ENCODE data around the gene RNASE9.
A peak's percentile ranks its signal among the peaks of the same experiment; 100 is the strongest.
"Not testable (repeated sequence)": the region's sequence is repeated elsewhere in the genome, so short reads cannot be mapped to it uniquely, and the experiment has no call there.

Gene RNASE9

DNA sequence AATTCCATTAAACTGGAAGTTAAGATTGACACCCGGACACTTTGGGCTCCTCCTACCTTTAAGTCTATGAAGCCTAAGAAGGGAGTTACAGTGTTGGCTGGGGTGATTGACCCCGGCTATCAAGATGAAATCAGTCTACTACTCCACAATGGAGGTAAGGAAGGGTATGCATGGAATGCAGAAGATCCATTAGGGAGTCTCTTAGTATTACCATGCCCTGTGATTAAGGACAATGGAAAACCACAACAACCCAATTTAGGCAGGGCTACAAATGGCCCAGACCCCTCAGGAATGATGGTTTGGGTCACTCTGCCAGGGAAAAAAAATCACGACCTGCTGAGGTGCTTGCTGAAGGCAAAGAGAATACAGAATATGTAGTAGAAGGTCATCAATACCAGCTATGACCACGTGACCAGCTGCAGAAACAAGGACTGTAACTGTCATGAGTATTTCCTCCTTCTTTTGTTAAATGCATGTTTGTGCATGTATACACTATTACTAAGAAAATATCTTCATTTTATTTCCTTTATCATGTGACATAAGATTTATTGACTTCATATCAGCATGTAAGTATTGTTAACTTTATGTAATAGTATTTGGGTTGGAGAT, 11.6 kb upstream of the RNASE9 start:
- DNase-seq: not testable (repeated sequence)

DNA sequence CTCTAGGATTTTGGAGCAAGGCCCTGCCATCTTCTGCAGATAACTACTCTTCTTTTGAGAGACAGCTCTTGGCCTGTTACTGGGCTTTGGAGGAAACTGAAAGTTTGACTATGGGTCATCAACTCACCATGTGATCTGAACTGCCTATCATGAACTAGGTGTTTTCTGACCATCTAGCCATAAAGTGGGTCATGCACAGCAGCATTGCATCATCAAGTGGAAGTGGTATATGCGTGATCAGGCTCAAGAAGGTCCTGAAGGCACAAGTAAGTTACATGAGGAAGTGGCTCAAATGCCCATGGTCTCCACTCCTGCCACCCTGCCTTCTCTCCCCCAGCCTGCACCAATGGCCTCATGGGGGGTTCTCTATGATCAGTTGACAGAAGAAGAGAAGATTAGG, 9.9 kb upstream of the RNASE9 start:
- not testable (repeated sequence) for DNase-seq

DNA sequence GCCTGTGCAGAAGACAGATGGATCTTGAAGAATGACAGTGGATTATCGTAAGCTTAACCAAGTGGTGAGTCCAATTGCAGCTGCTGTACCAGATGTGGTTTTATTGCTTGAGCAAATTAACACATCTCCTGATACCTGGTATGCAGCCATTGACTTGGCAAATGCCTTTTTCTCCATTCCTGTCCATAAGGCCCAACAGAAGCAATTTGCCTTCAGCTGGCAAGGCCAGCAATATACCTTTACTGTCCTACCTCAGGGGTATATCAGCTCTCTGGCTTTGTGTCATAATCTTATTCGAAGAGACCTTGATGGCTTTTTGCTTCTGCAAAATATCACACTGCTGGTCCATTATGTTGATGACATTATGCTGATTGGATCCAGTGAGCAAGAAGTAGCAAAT, 9.0 kb upstream of the RNASE9 start:
- not testable (repeated sequence) for DNase-seq

DNA sequence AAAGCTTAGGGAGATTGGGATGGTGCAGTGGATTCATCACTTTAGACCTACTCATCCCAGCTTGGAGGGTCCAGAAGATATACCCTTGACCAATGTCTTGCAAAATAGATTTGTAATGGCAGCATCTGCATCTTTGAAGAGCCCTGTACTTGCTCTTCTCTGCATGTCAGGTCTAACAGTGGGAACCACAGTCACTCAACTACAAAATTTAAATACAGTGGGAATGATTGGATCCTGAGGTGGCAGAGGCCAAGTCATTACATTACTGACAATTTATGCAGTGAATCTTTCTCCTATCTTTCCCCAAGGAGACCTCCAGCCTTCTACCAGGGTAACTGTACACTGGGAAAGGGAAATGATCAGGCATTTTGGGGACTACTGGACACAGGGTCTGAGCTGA, 8.2 kb upstream of the RNASE9 start:
- no peak for DNase-seq

DNA sequence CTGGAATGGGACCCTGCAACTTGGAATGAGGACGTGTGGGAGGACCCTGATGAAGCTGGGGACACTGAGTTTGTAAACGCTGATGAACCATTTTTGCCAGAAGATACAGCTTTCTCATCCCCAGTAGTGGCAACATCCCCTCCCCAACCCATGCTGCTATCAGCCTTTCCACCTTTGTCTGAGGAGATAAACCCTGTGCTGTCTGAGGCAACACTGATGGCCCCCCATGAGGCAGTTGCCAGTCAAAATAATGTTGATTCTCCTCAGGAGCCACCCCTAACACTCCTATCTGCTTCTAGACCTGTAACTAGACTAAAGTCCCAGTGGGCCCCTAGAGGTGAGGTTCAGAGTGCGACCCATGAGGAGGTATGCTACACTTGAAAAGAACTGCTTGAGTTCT, 7.5 kb upstream of the RNASE9 start:
- DNase-seq: no peak

DNA sequence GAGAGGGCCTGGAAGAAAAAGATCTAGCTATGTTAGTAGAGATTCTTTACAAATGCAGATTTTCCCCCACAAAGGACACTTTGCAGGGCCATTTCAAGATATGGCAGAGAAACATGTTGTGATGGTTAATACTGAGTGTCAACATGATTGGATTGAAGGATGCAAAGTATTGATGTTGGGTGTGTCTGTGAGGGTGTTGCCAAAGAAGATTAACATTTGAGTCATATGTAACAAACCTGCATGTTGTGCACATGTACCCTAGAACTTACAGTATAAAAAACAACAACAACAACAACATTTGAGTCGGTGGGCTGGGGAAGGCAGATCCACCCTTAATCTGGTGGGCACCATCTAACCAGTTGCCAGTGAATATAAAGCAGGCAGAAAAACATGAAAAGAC, 6.4 kb upstream of the RNASE9 start:
- not testable (repeated sequence) for DNase-seq

DNA sequence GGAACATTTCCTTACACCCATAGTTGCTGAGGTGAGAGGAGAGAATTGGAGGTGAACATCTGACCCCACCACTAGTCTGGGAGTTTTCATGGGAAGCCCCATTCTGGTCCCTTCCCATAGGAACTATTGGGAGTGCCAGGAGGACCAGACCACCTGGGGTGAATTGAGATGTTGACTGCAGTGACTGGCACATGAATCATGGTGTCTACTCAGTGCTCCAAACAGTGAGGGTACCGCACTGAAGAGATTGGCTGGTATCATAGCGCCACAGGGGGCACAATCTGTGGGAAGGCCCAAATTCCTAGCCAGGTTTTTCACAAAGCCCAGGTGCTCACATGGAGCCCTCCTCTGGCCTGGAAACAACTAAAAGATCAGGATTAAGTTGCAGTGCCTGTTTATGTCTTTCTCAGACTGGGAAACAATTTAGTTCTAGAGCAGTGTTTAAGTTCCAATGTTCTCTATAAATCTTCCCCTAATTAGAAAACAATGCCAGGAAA, 3.7 kb upstream of the RNASE9 start:
- DNase-seq: no peak

DNA sequence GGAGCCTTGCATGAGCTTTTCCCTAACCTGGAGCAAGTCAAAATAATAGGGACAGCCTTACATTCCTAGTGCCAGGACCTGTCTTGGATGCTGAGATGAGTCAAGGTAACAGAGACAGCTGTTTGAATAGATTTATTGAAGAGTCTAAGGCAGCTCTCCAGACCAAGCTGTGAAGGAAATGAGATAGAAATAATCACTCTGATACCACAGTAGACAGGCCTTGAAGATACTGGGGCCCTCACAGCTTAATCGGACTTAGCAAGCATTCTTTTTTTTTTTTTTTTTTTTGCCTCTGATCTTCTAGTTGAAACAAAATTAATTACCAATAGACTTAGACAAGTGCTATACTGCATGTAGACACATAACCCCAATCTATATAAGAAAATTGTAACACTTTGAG, 3.1 kb upstream of the RNASE9 start:
- no peak for DNase-seq

DNA sequence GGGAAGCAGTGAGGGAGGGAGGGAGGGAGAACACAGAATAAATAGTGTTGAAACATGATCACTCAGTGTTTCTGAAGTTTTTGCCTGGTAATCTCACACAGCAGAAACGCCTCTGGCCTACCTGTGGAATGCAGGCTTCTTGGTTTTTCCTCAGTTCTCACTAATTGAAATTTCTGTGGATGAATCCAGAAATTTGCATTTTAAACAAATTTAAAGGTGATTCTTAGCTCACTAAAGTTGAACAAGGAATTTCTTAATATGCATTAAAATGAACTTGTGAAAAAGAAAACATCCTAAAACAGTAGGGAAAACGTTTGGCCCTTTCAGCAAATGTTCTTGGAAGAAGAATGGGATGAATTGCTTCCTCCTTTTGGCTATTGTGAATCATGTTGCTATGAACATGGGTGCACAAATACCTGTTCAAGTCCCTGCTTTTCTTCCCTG, 1.4 kb downstream of the RNASE9 start:
- no peak for DNase-seq

DNA sequence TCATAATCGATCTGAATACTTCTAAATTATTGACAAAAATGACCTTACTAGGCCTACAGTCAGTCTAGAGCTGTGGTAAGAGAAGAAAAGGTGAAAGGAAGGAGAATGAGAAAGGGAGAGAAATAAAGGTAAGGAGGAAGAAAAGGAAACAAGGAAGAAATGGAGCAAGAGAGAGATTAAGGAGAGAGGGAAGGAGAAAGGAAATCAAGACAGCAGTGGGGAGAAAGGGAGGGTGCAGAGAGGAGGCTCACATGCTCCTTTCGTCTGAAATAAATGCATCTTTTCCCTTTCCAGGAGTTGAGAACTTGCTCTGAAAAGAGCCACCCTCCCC, 3.7 kb downstream of the RNASE9 start:
- DNase-seq: no peak

DNA sequence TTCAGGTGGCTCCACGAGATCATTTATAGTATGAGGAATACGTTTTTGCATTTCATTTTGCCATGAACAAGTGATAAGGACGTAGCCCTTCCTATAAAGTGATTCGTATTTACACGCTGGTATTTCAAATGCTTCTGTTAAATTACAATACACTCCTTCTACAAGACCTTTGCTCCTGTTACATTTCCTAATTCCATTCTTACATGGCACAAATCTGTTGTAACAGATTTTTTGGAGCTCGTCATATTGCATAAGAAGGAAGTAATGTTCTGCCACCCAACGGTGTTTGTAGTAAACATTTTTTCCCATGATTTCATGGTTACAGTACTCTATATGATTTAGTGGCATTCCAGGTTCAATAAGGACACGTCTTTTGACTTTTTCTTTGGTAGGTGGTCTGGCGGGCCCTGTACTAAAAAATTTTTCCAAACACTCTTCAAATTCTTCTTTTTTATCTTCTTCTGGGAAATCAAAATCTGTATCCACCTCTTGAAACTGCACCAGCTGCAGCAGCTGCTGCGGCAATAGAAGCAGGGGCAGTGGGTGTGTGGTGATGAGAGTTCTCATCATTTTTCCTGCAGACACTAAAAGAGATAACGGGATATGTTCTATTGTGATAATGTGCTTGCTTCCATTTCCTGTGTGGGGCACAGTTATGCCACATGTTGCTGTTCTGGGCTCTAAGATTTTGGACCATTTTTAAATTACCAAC, 4.2 kb downstream of the RNASE9 start:
- no peak for DNase-seq

DNA sequence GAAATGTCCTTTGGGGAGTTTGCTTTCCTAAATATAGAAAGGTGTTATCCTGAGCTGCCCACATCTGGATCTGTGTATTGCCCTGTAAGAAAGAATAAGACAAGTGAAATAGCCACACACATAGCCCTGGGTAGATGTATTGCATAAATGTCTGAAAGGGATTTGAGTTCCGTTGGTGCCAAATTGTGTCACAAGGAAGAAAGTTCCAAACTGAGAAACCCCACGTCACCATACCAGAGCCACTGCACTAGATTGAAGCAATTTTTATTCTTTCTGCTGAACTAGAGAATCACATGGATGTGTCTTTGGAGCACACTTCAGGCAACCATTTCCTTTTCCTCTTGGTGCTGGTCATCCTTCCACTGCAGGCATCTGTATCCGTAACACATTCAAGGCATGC, 5.0 kb downstream of the RNASE9 start:
- no peak for DNase-seq

DNA sequence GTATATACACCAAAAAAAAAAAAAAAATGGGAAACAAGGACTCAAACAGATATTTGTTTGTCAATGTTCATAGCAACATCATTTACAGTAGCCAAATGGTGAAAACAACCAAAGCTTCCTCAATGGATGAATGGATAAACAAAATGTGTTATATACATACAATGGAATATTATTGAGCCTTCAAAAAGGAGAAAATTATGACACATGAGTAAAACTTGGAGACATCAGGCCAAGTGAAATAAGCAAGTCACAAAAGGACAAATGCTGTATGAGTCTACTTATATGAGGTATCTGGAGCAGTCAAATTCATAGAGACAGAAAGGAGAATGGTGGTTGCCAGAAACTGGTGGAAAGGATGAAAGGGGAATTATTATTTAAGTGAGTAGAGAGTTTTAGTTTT, 7.8 kb downstream of the RNASE9 start:
- no peak for DNase-seq

DNA sequence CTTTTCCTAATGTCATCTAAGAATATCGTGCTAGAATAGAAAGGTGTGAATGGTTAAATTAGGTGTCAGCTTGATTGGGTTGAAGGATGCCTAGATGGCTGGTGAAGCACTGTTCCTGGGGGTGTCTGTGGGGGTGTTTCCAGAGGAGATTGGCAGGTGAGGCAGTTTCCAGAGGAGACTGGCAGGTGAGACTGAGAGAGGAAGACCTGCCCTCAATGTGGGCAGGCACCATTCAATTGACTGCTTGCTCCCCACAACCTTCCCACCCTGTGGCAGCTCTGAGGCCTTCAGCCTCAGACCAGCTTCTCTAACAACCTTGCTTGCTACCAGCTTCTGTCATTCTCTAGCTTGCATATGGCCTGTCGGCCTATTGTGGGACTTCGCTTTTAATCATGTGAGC, 9.2 kb downstream of the RNASE9 start:
- DNase-seq: no peak

DNA sequence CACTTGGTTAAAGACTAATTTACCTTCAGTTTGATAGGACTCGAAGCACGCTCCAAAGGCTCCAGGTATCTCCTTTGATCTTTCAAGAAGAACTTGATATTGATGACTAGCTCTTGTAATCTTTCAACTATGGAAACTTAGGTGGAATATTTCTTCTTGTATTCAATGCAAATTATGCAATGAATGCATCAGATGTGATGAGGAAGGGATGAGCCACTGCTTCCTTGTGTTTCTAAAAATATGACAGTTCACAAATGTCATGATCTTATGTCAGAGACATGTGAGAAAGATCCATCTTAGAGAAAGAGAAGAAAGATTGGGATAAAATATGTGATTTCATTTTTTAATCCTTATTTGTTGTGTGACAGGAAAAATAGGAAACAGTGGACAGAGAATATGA, 9.9 kb downstream of the RNASE9 start:
- DNase-seq: no peak

DNA sequence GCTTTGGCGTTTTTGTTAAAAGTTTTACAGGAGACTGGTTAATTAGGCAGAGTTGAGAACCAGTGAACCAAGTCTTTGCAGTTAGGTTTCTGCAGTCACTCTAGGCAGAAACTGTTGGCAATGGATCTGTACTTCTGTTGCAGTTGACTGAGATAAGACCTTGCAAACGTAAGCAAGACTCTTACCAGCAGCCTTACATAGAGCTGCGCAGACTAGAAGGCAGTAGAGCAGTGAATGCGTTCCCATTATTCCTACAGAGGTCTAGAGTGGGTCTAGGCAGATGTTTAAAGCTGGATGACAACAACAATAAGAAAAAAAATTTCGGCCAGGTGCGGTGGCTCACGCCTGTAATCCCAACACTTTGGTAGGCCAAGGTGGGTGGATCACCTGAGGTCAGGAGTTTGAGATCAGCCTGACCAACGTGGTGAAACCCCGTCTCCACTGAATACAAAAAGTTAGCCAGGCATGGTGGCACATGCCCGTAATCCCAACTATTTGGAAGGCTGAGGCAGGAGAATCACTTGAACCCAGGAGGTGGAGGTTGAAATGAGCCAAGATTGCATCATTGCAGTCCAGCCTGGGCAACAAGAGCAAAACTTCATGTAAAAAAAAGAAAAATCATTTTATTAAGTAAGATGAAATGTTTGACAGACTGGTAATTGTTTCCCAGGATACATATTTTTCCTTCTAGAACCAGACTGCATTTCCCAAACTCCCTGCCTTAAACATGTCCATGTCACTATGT, 12.3 kb downstream of the RNASE9 start:
- no peak for DNase-seq

DNA sequence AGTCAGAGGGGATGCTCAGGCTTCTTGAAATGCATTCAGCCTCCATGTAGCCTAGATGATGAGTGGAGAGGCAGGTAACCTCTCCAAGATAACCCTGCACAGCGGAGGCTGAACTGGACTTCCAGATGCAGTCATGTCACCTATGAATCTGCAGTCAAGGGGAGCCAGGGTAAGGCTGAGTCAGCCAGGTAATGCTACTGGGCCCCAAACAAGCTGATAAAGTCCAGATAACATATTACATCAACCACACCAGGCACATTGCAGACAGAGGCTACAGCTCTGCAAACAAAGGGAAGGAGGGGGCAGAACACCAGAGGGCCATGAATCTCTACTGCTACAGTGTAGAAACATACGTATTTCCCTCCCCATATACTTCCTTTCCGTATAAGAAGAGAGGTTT, 14.0 kb downstream of the RNASE9 start:
- DNase-seq: no peak

DNA sequence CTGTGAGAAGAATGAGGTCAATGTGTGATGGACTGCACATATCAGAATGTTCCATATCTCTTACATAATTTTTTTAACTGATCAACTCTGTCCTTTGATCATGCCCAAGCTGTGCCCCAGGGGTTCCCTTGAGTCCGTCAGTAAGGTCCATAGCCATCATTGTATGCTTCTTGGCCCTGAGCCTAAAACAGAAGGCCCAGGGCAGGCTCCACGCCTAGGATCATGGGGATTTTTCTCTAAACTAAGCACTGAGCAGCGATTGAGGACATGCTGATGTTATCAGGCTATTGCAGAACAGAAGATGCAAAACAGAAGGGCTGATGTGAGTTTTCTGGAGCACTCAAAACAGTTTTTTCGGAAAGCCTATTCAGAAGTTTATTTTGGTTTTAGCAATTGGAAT, 20.9 kb downstream of the RNASE9 start:
- DNase-seq: no peak

DNA sequence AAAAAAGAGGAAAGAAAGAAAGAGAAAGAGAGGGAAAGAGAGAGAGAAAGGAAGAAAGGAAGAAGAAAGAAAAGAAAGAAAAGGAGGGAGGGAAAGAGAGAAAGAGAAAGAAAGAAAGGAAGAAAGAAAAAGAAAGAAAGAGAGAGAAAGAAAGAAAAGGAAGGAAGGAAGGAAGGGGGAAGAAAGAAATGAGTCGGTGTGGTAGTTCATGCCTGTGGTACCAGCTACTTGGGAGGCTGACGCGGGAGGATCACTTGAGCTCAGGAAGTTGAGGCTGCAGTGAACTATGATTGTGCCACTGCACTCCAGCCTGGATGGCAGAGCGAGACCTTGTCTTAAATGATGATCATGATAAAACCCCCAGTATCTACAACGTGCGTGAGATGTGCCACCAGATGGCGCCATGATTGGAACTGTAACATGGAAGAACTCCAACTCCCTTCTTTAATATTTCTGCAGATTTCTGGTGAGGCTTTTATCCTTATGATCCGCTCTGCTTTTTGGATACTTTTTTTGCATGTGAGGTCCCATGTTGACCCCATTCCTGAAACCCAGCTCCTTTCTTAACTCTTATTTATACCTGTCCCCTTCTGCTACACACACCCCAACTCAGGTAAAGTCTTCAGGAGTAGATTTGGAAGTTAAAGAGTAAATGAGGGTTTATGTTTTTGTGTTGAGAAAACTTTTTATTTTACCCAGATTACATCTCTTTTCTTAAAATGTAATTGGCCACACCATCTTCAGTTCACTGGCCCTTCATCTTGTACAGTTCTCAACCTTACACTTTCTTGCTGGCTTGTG, 29.9 kb downstream of the RNASE9 start:
- peak; percentile 42 for DNase-seq

DNA sequence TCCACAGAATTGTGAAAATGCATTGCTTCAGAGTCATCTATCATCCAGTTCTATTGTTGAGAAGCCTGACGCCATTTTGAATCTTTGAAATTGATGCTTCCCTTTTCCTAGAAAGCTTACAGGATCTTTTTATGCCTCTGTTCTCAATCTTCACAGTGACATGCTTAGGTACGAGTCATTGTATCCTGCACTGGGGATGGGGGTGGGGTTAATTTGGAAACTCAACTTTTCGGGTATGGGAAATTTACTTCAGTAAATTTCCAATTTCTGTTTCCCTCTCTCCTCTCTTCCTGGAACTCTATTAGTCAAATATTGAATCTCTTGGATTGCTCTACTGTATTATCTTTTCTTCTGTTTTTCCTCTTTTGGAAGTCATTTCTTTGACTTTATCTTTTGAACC, 31.0 kb downstream of the RNASE9 start:
- no peak for DNase-seq

DNA sequence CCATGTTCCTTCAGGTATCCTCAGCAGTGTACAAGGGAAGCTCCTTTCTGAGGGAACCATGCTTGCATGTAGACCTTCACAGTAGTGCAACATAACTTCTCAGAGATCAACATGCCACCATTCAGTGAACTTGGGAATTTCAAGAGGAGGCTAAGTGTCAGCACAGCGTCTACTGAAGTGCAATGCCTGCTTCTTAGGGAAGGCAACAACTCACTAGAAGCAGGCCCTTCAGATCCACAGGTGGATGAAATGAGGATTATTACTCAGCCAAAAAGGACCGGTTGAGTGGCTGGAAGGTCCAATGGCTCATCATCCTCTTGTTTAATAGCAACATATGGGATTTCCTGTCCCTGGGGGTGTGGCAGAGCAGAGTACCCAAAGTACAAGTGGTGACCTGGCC, 36.8 kb downstream of the RNASE9 start:
- DNase-seq: no peak

DNA sequence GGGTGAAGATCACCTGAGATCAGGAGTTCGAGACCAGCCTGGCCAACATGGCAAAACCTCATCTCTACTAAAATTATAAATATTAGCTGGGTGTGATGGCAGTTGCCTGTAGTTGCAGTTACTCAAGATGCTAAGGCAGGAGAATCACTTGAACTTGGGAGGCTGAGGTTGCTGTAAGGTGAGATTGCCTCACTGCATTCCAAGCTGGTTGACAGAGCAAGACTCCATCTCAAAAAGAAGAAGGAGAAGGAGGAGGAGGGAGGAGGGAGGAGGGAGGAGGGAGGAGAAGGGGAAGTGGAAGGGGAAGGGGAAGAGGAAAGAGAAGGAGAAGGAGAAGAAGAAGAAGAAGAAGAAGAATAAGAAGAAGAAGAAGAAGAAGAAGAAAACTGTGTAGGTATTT, 38.5 kb downstream of the RNASE9 start:
- DNase-seq: no peak

DNA sequence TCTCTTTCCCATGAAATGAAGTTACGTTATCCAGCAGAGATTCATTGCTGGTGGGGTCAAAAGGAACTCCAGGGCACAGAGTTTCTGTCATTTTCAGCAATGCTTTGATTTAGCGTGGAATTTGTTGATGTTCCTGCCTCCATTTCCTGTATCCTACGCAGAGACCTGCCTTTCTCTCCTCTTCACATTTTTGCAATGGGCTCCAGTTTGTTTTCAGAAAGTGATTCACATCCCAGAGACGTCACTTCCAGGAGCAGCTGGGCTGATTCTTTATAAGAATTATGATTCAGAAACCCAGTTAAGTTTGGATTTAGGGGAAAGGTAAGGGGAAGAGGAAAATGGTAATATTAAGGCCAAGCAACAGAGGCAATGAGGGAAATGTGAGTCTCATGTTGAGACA, 43.9 kb downstream of the RNASE9 start:
- no peak for DNase-seq

Data from NCI-H1092 (cell line).